ENCODE results near the gene SLC35C1. TPM values are rescaled to one million over a fixed set of nuclear protein-coding genes. Genes with fewer than 3 reads are reported as not detected.
A peak's percentile ranks its signal among the peaks of the same experiment; 100 is the strongest.

Gene SLC35C1
- total and polyA plus RNA-seq, 2 of the 13 experiments (the other 11 are each of a cell fraction or from before 2014, with no cell fraction given): 2.9 to 7.0 TPM

GRCh38 chr11:45804761-45805304 lies at the start of gene SLC35C1 (continued):
- TF ChIP-seq HNF1B (CRISPR knock-in tag; IDR thresholded peaks at IDR 0.05): peak; percentile 29; the same call in 1 of the 2 replicates
- TF ChIP-seq TEAD2 (CRISPR knock-in tag; IDR thresholded peaks at IDR 0.05): no peak

- Histone ChIP-seq H3K4me2 (ENCODE audit: low read depth, low read length) (no peak overlapping the region), H3K36me3 (replicated peaks in 1 of 2; ENCODE audit: control insufficient read depth in 1 of 2, insufficient read depth in 2 of 2, low read length in 2 of 2) (no peaks in the 10 kb centered on the region), H3K9ac (ENCODE audit: insufficient read depth, low read depth, low read length) (no peak overlapping the region), H2AFZ (ENCODE audit: low read length) (no peak overlapping the region), H4K20me1 (ENCODE audit: insufficient read depth, low read length) (no peaks in the 10 kb centered on the region), H3K79me2 (ENCODE audit: insufficient read depth, low read length) (no peaks in the 10 kb centered on the region), H3K27ac (ENCODE audit: extremely low read length, insufficient read depth, low read length) (no peak overlapping the region), H3K27me3 (ENCODE audit: control insufficient read depth in 1 of 2, insufficient read depth in 2 of 2, low read length in 2 of 2) (peaks cover 3 to 36% of the 10 kb centered on the region in 2 experiments; a peak in 4 of 5 replicates), H3K4me1 (ENCODE audit: insufficient read depth, low read length) (no peaks in the 10 kb centered on the region), H3K9me3 (ENCODE audit: low read length) (no peaks in the 10 kb centered on the region), H3K4me3 (replicated peaks in 1 of 3; ENCODE audit: insufficient read depth in 1 of 3, low read depth in 2 of 3, low read length in 3 of 3) (no peak overlapping the region)
- BruUV-seq (replicated peaks): no TSS peak
- intact Hi-C loops (cut with micrococcal nuclease; ENCODE audit: unreplicated experiment): no loop called here
- TF ChIP-seq PLSCR1 (CRISPR knock-in tag; IDR thresholded peaks at IDR 0.05; ENCODE audit: borderline replicate concordance) (no peak), ZNF280B (CRISPR knock-in tag; IDR thresholded peaks at IDR 0.05; ENCODE audit: borderline replicate concordance) (no peak), ZBTB20 (CRISPR knock-in tag; IDR thresholded peaks at IDR 0.05; ENCODE audit: borderline replicate concordance, low read depth) (no peak), ZNF256 (CRISPR knock-in tag; conservative IDR thresholded peaks at IDR 0.05) (no peak), RARG (CRISPR knock-in tag; IDR thresholded peaks at IDR 0.05; ENCODE audit: low read depth) (no peak)
- ChIA-PET CTCF (ENCODE audit: low intra/inter-chr PET ratio, low total read pairs) (no interaction called here), POLR2A (no interaction called here)
- 23% methylated on average over 11 of the region's 14 CpGs for WGBS (ENCODE audit: low lambda C conversion rate)
- FAIRE-seq: no peak
- no peak for ATAC-seq
- in situ Hi-C loops (cut with HindIII; ENCODE audit: extremely low pct_ligation_motif_present, low pct_unique_long_range_greater_than_20kb): no loop called here
- DNase-seq (ENCODE audit: low spot score): no peak
Measured at GRCh38 chr11:45755281-45755859, 49.6 kb upstream of the SLC35C1 start.

Measured in HepG2 (cell line).